NB4 (cell line): ENCODE measurements around the gene SMIM10L1.

Experiments used
- CTCF ChIP-seq: IDR thresholded peaks from one replicate; pipeline ENCODE4 v1.5.1; 2012; ENCODE audit warnings: low read depth, low read length
- POLR2A ChIP-seq: IDR thresholded peaks from 2 replicates; pipeline ENCODE4 v1.6.1; 2011; ENCODE audit warnings: mild to moderate bottlenecking; ENCODE audit not compliant: insufficient read length; ENCODE audit errors: extremely low read depth
- TF ChIP-seq, protein P1 (sequence below): IDR thresholded peaks from 2 replicates; pipeline ENCODE4 v1.6.1; 2011; ENCODE audit warnings: low read depth, low read length

DNA sequence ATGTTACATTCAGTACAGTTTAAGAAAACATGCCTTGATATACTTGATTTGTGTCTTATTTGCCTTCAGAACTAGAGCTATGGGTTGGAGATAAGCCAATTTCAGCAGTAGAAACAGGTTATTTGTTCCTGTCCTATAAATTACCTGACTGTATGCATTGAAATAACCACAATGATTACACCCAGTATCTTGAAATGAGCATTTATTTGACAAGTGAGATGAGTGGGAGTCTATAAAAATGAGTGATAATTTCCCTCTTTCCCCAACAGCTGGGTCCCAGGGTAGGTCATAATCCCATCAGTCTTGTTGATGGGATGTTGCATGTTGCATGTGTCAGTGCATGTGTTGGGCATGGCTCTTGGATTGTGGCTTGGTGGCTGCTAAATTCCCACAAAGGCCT, 12.0 kb downstream of the SMIM10L1 start:
- no peak for TF ChIP-seq POLR2A
- no peak for TF ChIP-seq CTCF
- TF ChIP-seq, protein P1, sequence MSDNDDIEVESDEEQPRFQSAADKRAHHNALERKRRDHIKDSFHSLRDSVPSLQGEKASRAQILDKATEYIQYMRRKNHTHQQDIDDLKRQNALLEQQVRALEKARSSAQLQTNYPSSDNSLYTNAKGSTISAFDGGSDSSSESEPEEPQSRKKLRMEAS: no peak
